AG10803 (cell line): ENCODE results near the gene PSMD13.

Experiments used
- DNase-seq: peaks from one replicate; pipeline ENCODE4 v3.0.0; 2010; ENCODE audit warnings: low read depth
- H3K4me3 ChIP-seq: 2 replicates; pipeline ENCODE4 v1.5.1; 2011; ENCODE audit warnings: mild to moderate bottlenecking, low read length, control low read depth
- CTCF ChIP-seq: conservative IDR thresholded peaks from 2 replicates; pipeline ENCODE4 v1.5.1; 2011; ENCODE audit warnings: mild to moderate bottlenecking, low read length, control low read depth, inconsistent platforms

The PSMD13 gene

GRCh38 chr11:197741-198235 lies 39.0 kb upstream of the PSMD13 start:
- DNase-seq = no peak
- no peak overlapping the region for H3K4me3 ChIP-seq
- no peak for TF ChIP-seq CTCF

- no peak overlapping the region for H3K4me3 ChIP-seq
- no peak for TF ChIP-seq CTCF
- DNase-seq = no peak
Measured at GRCh38 chr11:198236-198806, 38.5 kb upstream of the PSMD13 start.

- TF ChIP-seq CTCF = no peak
- no peak for DNase-seq
- H3K4me3 ChIP-seq = no peak overlapping the region
Measured at GRCh38 chr11:199004-199581, 37.7 kb upstream of the PSMD13 start.

GRCh38 chr11:199782-200181 lies 37.0 kb upstream of the PSMD13 start:
- TF ChIP-seq CTCF = no peak
- H3K4me3 ChIP-seq = no peak overlapping the region
- no peak for DNase-seq

GRCh38 chr11:200224-201003 lies 36.4 kb upstream of the PSMD13 start:
- no peak overlapping the region for H3K4me3 ChIP-seq
- no peak for DNase-seq
- no peak for TF ChIP-seq CTCF

GRCh38 chr11:201966-202365 lies 34.8 kb upstream of the PSMD13 start:
- no peak overlapping the region for H3K4me3 ChIP-seq
- no peak for DNase-seq
- TF ChIP-seq CTCF = no peak

- no peak overlapping the region for H3K4me3 ChIP-seq
- no peak for DNase-seq
- no peak for TF ChIP-seq CTCF
Measured at GRCh38 chr11:202490-202889, 34.3 kb upstream of the PSMD13 start.
